Head of caudate nucleus (tissue), 42 donors: ENCODE results near the gene TDRD1.

Experiments used
- DNase-seq, 42 donors: peaks; one replicate each; pipeline versions ENCODE4 v3.0.0 to v3.0.0-alpha.2; 2020 to 2021; ENCODE audit warnings: mixed read lengths in 7 of 42
- intact Hi-C: fragments of 100-400 bp; cut with DNase I; formaldehyde crosslinking; loops from one replicate; pipeline ENCODE4 v1.15.0; 2022

Gene TDRD1

DNA sequence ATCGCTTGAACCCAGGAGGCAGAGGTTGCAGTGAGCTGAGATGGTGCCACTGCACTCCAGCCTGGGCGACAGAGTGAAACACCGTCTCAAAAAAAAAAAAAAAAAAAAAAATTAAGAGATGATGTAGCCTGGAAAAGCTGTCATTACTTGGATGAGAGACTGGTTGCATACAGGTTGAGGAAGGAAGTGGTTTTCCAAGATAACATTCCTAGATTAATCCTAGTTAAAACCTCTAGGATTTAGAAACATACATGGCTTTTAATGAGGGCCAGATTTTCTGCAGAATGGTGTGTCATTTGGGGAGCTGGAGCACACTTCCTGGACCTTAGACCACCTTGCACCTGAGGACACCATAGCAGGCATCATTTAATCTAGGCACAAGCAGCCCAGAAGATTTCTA is 77.7 kb downstream of the TDRD1 start:
- no peak for DNase-seq
- intact Hi-C loops = no loop called here

DNA sequence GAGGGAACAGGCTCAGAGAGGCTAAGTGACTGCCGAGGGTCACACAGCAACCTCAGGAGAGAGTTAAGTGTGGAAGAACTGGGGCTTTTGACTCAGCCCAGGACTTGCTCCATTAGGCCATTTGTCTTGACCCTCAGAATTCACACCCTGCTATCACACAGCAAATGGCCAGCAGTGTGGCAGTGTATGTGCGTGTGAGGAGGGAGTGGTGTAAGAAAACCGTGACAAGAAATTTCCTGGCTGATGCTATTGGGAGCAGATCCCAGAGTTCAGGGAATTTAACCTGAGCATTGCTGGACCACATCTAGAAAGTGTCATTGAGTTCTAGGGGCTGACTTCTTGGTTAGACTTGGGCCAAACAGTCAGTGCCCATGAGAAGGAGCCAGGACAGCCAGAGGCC is 78.3 kb downstream of the TDRD1 start:
- no peak for DNase-seq
- intact Hi-C loops = no loop called here

DNA sequence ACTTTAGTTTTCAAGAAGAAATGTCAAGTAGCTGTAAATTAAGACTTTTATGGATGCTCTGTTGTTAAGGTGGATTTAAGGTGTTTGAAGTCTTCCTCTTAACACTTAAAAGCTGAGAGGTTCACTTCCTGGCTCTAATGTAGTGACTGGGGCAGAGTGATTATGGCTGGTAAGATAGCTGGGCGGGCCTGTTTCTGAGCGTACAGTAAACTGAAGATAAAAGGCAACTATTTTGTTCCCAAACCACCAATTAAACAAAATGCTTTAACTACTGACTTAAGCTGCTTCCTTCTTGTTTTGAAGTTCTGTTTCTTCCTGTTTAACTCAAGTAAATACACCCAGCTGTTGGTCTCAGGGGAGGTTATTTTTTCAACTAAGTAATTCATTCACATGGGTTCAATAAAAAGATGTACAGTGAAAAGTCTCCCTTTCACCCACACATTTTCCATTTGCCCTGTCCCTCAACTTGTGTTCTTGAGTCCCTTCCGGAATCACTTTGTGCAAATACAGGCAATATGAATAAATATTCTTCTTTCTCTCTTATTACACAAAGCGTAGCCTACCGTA is 79.2 kb downstream of the TDRD1 start:
- intact Hi-C loops = no loop called here
- no peak for DNase-seq

DNA sequence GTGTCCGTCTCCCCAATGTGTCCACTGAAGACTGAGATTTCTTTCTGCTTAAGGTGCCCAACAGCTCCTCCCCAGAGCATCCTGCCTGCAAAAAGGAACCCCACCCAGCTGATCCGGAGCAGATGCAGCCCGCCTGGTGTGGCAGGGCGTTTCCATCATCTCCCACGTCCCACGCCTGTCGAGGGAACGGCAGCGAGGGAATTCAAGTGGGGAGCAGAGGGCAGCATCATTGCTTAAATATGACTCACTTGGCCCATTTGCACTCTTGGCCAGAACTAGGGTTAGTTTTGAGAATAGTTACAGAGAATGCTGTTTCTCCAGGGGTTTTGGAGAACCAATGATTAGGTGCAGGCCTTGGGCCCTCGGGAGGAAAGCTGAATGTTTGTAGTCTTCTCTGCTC is 80.7 kb downstream of the TDRD1 start:
- intact Hi-C loops = no loop called here
- DNase-seq = no peak

DNA sequence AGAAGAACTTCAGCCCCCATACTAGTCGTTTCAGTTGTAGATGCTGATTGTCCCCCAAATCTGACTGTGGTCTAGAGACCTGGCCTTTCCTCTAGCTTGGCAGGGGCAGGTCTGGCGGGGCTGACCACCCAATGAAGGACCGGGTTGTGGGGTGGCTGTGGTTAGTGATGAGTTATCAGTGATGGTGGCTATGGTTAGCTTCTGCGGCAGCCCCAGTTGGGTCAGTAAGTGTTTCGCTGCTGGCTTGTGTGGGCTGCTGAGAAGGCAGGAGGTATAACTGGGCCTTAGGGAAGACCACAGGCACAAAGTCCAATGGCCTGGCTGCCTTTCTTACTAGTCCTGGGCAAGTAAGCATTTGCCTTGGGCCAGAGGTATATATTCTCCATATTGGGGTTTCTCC is 81.2 kb downstream of the TDRD1 start:
- DNase-seq = no peak
- intact Hi-C loops = no loop called here

DNA sequence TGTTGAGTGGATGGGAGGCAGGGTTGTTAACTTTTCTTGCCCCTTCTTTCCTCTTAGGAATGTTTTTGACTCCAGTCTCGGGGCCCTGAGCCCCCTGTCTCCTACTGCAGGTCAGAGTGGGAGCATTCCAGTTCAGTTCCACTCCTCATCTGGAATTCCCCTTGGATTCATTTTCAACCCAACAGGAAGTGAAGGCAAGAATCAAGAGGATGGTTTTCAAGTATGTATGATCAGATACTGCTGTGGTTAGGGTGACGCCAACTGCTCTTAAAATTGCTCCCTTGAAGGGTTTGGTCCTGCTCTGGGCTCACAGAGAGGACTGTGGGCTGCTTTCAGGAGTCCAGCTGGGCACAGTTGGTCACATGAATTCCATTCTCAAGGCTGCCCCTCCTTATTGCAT is 81.9 kb downstream of the TDRD1 start:
- intact Hi-C loops = no loop called here
- no peak for DNase-seq

DNA sequence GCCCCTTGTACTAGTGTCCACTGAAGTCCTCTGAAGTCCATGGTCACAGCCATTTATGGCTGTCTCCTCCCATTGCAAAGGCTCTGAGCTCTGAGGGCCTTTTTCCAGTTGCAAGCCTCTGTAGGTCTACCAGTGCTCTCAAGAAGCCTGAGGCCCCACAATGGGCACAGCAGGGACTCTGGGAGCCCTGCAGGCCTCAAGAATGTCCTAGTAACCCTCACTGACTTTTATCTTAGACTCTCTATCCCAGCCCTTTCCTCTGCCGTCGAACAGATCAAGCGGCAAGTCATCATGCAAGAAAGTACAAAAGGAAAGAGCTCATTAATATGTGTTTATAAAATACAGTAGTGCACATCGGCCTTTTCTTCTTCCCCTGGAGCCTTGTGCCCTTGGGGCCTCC is 83.3 kb downstream of the TDRD1 start:
- no peak for DNase-seq
- intact Hi-C loops = no loop called here

DNA sequence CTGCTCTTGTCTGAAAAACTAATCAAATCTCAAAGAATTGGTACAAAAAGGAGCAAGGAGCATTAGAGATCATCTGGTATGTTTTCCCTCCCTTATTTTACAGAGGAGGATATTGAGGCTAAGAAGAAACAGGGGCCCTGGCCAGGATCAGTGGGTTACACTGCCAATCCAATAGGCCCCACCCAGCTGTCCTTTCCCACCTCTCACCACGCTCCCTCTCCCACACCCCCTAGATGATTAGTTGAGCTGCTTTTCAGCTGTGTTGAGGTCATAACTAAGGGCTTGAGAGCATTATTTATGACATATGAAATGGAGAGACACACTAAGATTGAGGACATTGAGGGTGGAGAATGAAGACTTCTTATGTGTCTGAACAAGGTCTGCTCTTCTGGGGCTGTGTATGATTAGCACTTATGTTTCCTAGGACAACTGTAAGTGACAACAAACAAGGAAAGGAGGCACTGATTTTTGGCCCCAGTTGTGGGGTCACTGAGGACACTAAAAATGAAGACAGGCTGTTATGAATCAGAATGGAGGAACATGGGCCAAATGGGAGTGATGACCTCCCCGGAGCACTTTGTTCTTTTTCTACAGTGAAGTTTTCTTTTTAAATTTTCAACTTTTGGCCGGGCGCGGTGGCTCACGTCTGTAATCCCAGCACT is 86.4 kb downstream of the TDRD1 start:
- no peak for DNase-seq
- intact Hi-C loops = no loop called here

DNA sequence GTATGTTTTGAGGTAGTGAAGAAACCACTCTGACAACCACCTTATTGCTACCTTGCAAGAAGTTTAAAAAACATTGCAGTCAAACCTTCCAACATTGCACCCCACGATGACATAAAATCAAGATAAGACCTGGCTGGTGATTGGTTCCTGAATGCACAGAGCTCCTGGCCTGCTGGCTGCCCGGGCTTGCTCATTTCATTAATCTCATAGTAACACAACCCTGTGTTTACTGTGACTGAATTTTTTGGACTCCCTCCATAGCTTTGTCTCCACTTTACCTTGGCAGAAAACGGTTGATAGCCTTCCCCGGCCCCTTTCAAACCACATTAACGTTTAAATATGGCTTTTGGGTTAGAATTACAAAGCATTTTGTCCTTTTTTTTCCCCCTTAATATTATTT is 87.4 kb downstream of the TDRD1 start:
- DNase-seq = no peak
- intact Hi-C loops = no loop called here

DNA sequence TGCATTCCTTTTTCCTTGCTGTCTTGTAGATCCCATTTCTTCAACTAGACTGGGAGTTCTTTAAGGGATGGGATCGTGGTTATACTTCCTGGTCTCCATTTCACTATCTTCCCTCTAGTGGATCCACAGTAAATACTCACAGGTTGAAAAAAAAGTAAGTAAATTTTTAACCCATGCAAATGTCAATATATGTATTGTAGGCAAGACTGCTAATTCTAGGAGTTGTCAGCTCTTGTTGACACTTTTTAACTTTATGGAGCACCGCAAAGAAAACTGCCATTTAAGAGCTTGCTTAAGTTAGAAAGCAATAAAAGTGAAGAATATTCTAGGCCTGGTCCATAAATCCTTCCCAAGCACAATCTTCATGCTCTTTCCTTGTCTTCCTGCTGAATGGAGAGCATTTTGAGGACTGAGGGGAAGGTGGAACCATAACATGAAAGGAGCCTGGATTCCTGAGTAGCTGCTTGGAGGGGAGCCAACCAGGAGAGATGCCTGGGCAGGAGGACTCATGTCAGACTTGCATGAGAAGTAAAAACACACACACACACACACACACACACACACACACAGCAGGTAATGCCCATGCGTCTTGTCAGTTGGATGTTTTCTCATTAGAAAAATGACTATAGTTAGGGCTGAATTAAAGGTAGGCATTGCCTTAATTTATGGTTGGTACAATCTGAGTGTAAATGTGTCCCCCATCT is 92.1 kb downstream of the TDRD1 start:
- intact Hi-C loops = no loop called here
- no peak for DNase-seq

DNA sequence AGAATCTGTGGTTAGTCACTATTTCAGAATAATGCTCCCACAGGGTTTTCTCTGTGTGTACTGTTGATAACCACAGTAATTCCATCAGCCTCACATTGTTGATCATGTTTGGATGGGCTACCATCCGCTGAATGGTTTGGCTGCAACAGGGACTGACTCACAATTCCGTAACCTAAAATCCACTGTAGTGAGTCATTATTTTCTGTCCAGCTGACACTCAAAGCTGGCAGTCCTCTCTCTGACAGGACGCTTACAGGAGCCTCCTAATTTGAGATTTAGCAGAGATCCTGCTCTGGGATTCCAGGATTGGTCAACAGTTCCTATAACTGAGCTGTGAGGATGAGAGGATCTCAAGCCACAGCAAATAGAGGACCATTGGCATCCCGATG is 92.6 kb downstream of the TDRD1 start:
- no peak for DNase-seq
- intact Hi-C loops = no loop called here

DNA sequence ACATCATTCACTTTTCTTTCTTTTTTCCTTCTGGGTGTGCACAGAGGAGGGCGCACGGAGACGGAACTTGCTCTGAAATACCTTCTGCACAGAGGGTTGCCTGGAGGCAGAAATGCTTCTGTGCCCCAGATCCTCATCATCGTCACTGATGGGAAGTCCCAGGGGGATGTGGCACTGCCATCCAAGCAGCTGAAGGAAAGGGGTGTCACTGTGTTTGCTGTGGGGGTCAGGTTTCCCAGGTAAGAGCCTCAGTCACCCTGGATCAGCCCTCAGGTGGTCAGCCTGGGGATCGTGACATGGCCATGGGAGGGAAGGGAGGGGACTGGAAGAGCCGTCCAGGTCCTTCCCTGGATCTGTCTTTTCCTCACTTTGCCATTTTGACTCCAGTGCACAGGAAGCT is 93.5 kb downstream of the TDRD1 start:
- no peak for DNase-seq
- intact Hi-C loops = no loop called here

DNA sequence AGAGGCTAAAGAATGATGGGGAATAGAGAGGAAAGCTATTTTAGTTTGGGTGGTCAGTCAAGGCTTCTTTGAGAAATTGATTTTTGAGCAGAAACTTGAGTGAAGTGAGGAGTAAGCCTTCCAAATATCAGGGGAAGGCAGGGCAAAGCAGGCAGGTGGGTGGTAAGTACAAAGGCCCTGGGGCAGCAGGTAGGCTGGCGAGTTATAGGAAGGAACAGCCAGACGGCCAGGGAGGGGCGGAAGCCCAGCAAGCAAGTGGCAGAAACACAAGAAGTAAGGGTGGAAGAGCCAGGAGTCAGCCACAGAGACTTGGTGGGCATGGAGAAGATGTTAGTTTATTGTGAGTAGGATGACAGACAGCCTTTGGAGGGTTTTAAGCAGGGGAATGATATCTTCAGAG is 94.8 kb downstream of the TDRD1 start:
- DNase-seq = no peak
- intact Hi-C loops = no loop called here

DNA sequence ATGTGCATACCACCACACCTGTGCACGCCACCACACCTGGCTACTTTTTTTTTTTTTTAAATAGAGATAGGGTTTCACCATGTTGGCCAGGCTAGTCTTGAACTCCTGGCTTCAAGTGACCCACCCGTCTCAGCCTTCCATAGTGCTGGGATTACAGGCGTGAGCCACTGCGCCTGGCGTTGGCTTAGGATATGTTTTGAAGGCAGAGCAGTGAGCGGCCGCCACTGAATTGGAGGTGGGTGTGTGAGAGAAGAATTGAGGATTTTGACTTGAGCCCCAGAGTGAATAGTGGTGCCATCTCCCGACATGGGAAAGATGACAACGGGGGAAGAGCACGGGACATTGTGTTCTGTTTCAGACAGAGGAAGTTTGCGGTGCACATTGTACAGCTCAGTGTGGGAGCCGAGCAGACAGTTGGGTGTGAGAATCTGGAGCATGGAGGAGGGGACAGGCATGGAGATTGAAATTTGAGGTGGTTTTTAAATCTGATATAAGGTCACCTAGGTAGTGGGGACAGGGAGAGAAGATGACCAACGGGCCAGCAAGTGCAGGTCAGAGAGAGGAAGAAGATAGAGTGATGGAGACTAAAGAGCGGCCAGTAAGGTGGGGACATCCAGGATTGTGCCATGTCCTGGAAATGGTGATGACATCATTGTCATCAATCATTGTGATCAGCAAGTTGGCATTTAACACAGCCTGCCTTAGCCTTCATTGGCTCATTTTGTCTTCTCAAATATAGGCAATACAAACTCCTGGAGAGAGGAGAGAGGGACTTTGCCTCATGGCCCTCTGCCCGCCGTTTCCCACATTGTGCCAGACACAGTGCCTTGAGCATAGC is 95.7 kb downstream of the TDRD1 start:
- intact Hi-C loops = no loop called here
- DNase-seq = no peak

DNA sequence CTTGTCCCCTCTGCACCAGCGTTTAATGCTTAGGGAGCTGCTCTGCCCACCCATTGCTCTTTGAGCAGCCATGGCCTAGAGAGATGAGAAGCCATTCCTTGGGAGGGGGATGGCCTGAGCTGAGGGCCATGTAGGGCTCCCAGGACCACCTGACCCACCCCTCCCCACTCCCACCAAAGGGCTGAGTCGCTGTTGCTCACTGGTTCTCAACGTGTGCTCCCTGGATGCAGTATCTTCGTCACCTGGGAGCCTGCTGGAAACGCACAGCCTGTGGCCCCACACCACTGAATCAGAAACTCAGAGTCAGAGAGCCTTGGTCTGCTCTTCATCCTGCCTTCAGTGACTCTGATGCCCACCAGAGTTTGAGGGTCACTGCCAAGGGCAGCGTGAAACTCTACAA is 96.9 kb downstream of the TDRD1 start:
- intact Hi-C loops = no loop called here
- DNase-seq = no peak

DNA sequence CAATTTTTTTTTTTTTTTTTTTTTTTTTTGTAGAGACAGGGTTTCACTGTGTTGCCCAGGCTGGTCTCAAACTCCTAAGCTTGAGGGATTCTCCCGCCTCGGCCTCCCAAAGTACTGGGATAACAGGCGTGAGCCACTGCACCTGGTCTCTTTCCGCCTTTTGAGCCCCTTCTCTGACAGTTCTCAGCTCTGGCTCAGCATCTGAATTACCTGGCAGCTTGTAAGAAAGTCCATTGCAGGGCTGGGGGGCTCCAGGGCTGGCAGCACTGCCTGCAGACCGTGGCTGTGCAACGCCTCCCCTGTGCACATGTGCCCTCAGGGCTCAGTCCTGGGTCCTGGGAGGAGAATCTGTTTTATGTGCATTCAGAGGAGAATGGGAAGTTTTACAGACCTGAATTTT is 97.5 kb downstream of the TDRD1 start:
- no peak for DNase-seq
- intact Hi-C loops = no loop called here

DNA sequence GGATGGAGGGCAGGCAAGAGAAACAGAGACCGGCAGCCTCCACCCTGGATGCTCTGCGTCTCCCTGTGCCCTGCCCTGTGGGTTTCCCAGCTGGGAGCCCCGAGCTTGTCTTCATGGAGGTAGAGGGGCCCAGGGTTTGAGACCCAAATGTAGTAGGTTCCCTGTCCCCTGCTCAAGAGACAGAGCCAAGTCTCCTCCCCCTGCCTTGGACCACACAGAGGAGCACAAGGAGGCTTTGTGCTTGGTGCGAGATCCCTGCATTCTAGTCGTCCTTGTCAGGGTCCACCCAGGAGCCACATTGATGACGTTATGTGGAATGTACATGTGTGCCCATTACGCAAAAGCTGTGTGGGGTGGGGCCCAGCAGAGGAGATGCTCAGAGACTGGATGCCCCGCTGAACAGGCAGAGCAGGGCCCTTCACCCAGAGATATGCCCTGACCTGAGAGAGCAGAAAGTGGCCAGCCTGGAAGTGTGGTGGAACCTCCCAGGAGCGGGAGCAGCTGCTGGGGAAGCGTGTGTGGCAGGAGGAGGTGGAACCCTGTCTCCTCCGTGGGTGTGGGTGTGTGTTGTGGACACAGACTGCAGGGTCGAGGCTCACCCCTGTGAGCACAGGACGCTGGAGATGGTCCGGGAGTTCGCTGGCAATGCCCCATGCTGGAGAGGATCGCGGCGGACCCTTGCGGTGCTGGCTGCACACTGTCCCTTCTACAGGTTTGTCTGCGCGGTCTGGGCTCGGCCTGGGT is 99.2 kb downstream of the TDRD1 start:
- intact Hi-C loops = no loop called here
- no peak for DNase-seq

DNA sequence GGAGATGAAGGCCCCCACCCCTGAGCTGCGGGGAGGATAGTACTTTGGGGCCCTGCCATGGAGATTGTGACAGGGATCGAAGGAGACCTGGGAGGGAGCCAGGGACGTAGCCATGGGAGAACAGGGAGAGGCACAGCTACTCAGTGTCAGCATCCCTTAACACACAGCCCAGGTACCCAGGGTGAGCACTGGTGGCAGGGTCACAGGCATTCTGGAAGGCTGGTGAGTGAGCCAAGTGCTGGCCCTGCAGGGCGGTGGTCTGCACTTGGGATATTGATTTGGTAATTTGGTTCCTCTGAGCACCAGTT is 99.7 kb downstream of the TDRD1 start:
- DNase-seq = no peak
- intact Hi-C loops = no loop called here

DNA sequence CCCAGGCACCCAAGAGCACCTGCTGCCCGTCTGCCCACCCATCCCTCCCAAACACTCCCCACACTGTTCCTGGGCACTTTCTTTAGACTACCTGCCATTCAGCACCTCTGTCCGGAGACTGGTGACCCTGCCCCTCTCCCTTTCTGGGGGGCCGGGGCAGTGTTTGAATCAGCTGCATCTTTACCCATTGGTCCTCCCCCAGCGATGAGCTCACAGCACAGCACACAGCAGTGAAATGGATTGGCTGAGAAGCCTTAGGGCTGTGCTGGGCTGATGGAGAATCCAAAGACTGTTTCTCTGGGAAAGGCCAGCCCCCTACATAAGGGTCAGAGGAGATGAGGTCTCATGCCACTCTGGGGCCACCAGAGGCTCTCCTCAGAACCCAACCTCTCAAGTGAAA is 100.1 kb downstream of the TDRD1 start:
- DNase-seq = no peak

More for the DNA sequence above, 100.1 kb downstream of the TDRD1 start:
- intact Hi-C loops = no loop called here
